ENCODE data around the gene C19orf12.
"Not testable (repeated sequence)": the region's sequence is repeated elsewhere in the genome, so short reads cannot be mapped to it uniquely, and the experiment has no call there.

Gene C19orf12

DNA sequence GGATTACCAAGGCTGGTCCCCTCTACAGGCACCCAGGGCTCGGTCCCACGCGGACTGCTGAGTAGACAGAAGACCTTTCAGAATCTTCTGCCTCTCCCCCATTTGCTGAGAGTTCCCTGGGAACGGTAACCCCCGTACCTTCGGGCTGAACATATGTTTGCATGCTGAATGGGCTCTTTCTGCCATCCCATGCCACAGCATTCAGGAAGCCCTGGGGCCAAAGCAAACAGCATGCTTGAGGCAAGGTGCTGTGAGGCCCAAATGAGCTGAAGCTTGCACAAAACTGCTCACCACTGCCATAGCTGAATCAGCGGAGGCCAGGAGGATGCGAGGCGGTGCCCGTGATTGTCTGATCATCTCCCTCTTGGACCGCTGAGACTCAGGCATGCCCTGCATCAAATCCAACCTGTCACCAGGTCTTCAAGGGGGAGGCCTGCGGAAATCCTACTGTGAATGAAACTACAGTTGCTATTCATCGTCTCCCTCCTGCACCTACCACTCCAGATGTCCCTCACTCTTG, 16.3 kb upstream of the C19orf12 start:
- DNase-seq (ENCODE audit: low read depth in 2 of 2), result no peak

DNA sequence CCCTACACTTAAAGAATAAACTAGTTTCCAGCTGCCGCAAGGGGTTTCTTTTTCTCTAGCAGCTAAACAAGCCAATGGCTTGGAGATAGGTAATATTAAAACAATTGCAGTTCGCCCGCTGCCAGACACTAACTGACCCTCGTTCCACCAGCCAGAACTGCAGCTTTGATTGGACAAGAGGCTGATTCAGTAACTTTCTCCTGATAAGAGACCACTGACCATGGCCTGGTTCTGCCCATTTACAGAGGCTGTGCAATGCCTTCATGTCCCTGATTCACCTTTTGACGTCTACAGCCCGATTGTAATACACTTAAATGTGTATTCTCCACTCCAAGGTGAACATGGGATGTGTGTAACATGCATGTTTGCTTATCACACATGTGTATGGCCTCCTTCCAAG, 12.8 kb upstream of the C19orf12 start:
- no peak for DNase-seq (ENCODE audit: low read depth in 2 of 2)

DNA sequence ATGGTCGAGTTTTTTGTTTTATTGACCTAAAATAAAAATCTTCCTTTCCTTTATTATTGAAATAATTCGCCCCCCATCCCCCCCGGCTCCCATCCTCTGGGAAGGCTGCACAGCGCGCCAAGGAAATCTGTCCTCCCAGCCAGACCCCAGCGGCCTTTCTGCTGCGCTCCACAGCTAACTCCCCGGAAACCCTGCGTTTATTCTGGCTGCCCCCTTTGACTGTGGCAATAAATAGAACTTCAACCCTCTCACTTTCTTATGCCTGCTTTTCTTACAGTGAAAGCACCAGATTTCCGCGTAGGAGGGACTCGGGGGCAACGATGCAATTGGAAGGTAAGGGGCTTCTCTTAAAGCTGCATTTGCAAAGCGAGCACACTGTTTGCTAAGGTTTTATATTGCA, 9.7 kb upstream of the C19orf12 start:
- no peak for DNase-seq (ENCODE audit: low read depth in 2 of 2)

DNA sequence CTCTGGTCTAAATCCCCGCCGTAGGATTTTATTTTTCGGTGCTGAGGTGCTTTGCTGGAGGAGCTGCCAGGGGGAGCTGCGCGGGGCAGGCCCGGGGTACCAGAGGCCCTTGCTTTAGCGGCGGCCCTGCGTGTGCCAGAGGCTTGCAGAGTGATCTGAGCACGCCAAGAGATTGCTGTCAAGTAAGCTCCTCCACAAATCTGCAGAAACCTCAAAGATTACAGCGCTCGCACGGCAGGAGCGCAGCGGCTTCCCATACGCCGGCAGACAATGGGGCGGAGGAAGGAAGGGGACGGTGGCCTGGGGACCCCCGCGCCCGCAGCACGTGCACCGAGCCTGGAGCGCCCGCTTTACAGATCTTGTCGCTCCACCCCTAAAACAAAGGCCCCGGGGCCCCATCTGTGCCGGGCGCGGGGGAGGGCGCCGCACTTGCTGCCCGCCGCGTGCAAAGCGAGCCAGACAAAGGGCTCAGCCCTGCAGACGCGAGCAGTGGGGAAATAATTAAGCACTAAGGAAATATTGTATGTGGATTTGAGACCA, 9.1 kb upstream of the C19orf12 start:
- DNase-seq (ENCODE audit: low read depth in 2 of 2), result no peak

DNA sequence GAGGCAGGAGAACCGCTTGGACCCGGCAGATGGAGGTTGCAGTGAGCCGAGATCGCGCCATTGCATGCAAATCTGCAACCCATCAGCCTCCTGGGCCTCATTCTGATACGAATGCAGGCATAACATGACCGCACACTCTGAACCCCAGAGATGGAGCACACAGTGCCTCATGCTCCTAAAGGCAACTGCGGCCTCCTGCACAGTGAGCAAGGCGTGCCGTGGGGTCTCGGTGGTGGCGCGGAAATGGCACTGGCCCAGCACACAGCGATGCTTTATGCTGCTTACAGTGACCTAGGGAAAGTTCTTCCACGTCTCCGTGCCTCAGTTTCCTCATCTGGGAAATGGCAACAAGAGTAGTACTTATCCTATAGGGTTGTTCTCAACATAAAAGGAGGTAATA, 2.0 kb upstream of the C19orf12 start:
- no peak for DNase-seq (ENCODE audit: low read depth in 2 of 2)

DNA sequence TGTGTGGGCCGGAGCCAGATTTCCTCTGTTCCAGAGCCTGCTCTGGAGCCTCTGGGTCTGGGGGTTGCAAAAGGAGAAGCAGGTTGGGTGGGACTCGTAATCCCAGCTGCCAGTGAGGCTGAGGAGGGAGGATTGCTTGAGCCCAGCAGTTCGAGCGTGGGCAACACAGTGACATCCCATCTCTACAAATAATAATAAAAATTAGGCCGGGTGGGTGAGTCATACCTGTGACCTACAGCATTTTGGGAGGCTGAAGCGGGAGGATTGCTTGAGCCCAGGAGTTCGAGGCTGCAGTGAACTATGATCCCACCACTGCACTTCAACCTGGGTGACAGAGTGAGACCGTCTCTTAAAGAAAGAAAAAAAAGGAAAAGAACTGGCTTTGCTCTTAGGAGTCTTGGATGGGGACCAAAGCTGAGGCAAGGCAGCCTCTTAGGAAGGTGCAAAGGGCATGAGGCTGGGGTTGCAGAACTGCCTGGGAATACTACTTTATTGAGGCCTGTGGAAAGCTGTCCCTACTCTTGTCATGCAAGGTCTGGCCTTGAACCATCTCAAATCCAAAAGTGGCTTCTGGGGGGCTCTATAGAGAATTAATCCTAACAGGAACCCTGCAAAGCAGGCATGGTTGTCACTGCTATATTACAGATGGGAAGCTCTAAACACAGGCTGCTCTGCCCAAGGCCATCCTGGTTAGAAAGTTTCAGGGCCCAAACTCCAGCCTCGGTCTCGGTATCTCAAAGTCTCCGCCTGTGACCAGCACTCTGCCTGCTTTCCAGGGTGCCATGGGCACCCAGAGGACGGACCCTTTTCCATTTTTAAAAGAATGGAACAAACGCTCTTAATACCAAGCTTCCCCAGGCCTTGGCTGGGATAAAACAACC, 880 bp upstream of the C19orf12 start:
- no peak for DNase-seq (ENCODE audit: low read depth in 2 of 2)

DNA sequence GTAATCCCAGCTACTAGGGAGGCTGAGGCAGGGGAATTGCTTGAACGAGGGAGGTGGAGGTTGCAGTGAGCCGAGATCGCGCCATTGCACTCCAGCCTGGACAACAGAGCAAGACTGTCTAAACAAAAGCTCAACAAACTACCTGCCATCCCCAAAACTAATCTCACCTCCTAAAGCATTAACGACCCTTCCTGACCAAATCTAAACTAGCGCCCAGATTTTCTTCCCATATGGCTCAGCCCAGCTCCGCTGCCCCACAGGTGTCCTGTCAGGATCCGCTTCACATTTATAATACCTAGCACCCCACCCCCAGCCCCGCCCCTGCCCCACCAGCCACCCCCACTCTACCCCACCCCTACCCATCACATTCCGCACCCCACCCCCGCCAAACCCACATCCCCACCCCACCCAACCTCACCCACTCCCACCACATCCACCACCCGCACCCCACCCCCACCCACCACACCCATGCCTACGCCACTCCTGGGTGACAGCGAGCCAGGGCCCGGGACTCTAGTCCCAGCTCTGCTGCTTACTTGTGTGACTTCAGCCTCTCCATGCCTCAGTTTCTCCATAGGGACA, 599 bp downstream of the C19orf12 start:
- no peak for DNase-seq (ENCODE audit: low read depth in 2 of 2)

DNA sequence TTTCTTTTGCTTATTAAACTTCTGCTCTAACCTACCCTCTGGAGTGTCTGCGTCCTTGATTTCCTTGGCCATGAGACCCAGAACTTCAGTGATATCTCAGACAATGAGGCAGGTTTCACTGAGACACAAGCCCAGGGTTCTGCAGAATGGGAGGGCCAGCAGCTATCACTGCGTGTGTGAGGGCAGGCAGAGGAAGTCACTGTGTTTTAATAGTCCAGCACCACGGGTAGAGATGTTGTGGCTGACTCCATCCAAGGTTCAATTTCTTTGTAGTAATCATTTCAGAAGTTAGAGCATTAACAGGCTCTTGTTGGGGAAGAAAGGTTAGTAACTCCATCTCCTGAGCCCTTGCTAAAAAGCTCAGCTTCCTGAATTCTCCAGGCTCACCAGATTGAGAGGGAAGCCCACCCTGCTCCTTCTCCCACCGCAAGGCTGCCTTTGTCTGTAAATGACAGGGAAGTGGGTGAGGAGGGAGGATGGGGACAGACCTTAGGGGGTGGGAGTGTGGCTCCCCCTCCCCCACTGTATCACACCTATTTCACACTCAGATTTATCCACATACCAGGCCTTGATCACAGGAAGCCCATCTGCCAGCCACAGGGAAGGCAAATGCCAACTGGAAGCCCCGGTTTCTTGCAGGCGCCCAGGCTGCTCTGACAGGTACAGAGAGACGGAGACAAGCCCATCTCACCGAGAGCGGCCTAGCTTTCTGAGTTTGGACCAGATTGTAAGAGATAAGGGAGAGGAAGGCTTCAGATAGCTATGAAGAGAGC, 2.1 kb downstream of the C19orf12 start:
- DNase-seq (ENCODE audit: low read depth in 2 of 2), result no peak

DNA sequence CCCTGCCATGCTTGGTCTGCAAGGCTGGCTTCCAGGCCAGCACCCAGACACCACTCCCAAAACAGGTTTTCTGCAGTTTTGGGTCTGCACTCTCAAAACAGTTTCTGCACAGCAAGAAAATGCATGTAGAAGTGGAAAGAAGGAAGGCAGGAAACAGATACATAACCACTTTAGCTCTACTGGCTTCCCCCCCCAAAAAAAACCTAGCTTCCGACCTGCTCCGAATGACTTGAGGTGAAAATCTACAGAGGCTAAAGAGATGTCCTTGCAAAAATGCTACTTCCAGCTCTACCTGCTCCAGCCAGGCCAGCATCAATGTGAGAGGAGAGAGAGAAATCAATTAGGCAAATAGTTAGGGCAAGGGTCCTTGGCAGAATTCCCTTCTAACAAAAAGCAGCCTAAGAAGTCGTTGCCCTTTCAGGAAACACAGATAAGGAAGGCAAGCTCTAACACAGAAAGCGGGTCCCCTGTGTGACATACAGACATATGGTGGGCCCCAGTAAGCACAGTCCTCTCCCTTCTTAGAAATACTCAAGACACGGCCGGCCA, 3.4 kb downstream of the C19orf12 start:
- DNase-seq (ENCODE audit: low read depth in 2 of 2), result no peak

DNA sequence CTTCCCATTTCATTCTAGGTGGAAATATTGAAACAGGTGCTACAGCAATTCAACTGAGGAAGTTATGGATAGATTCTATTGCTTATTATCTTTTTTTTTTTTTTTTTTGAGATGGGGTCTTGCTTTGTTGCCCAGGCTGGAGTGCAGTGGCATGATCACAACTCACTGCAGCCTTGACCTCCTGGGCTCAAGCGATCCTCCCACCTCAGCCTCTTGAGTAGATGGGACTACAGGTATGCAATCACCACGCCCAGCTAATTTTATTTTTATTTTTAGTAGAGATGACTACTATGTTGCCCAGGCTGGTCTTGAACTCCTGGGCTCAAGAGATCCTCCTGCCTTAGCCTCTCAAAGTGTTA, 5.6 kb downstream of the C19orf12 start:
- DNase-seq (ENCODE audit: low read depth in 2 of 2), result not testable (repeated sequence)

DNA sequence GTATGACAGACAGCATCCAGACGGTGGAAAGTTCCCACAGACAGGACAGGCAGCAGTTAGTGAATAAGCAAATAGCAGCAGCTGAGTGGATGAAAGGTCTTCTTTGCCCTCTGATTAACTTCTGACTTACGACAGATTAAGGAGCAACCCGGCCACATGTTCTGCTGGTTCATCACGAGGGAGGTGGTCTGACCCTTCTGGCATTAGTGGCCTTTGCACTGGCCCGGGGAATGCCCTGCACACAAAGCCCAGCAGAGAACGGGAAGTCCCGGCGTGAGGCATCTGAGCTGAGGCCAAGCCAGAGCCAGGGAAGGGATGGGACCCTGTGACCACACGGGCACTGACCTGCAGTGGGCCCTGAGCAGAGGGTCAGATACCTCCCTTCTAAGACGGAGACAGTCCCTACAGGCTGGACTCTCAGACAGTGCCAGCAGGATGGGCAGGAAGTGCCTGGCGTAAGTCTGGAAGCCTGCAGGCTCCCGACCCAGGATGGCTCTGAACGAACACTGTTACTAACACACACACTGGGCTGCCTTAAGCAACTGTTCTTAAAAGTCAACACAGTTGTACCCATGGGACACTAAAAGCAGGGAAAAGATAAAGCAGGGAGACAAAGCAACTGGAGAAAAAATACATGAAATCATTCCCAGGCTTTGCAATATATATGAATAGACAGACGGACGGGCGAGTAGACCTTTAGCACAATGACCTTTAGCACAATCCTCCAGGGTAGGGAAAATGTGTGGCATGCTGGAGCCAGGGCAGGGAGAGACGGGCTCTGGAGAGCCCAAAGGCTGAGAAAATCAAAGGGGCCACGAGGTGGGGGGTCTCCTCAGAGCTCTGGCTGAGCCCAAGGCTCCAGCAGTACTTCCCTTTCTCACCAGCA, 6.3 kb downstream of the C19orf12 start:
- no peak for DNase-seq (ENCODE audit: low read depth in 2 of 2)

DNA sequence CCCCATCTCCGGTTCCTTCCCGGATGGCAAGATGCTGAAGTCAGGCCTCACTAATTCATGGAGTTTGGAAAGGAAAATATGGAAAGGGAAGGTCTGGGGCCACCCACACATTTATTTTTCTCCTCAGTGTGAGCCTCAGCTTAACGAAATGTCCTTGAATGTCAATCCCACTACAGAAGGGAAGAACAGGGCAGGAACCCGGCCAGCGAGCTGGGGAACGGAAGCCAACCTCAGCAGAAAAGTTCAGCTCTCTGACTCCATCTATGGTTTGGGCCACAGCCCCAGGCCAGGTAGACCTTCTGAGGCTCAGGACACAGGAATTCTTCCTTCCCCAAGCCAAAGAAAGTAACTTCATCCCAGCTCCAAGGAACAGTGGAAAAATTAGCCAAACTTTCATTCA, 8.4 kb downstream of the C19orf12 start:
- DNase-seq (ENCODE audit: low read depth in 2 of 2), result no peak

DNA sequence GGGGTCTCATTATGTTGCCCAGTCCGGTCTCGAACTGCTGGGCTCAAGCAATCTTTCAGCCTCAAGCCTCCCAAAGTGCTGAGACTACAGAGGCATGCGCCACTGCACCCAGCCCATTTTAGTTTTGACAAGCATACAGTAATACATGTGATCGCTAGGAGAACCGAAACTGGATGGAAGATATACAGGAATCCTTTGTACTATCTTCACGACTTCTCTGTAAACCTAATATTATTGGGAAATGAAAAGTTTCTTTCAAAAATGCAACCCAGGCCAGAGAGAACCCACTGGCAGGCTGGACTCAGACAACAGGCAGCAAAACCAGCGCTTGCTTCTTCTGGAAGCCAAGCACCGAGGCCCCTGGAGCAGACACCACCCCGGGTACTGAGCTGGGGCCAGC, 9.4 kb downstream of the C19orf12 start:
- DNase-seq (ENCODE audit: low read depth in 2 of 2), result no peak

DNA sequence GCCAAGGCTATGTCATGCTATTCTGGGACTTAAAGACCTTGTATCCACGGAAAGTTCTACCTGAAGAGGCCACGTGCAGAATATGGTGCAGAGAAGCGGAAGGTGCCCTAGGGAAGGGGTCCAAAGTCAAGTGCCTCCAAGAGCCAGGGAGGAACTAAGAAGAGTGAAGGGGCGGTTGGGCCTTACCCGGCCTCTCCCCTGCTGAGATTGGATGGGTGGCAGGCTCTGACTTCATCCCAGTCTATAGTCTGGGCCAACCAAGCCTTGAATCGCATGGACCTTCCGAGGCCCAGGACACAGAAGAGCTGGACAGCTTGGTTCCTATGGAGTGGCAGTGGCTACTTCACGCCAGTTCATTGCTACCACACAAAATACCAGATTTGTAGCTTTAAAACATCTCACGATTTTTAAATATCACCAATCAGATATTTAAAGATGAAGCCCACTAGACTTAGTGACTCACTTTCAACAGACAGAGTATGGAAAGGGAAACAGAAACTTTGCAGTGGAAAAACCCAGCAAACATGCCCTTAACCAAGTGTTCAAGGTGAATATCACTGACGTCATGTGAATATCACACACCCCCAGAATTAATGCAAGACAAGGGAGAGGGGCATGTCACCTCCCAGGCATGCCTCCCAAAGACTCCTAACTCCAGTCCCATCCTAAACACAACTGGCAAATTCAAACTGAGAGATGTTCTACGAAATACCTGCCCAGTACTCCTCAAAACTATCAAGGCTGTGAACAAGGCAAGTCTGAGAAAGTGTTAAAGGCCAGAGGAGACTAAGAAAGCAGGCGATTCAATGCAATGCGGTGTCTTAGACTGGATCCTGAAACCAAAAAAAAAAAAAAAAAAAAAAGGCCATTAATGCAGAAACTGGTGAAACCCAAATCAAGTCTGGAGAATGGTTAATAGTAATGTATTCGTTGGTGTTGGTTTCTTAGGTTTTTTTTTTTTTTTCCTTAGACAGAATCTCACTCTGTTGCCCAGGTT, 10.2 kb downstream of the C19orf12 start:
- no peak for DNase-seq (ENCODE audit: low read depth in 2 of 2)

DNA sequence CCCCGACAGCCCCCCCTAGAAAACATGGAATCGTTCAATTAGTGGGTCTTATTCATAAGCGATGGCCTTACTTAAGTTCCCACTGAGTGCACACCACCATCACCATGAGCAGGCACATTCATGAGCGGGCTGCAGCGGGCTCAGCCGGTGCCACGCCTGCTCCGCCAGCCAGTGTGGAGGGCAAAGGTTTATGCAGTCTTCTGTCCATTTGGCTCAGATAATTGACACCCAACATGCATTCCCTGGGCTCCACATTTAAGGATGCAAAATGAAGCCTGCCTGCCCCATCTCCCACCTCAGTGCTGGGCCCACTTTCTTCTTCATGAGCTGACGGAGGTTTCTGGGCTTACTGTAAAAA, 12.1 kb downstream of the C19orf12 start:
- no peak for DNase-seq (ENCODE audit: low read depth in 2 of 2)

DNA sequence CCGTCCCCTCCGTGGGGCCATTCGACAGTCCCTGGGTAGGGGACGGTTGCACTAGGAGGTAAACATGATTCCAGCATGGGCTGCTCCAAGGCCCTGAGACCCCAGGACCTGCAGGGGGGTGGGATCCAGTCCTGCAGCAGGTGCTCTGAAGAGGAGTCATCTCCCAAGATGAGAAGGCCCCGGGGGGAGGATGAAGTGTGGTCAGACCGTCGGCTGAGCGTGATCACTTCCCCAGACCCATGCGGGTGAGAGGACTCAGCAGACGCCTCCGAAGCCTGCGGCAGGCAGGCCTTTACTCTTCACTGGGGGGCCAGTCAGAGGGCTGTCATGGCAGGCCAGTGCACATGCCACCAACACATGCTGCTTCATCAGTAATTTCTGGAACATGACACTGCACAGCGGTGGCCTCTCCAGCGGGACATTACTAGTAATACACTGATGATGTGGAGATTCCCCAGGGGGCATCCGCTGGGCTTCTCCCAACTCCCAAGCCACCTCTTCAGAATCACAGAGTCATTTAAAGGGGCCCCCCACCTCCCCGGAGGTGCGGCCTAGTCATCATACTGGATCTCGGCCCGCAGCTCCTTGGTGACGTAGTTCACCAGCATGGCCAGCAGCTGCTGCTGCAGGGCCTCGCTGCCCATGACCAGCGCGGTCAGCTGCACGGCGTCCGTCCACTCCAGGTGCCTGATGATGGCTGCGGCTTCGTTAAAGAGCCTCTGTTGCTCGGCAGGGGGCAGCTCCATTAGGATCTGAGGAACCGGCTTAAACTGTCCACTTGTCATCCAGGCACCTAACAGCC, 12.7 kb downstream of the C19orf12 start:
- DNase-seq (ENCODE audit: low read depth in 2 of 2), result no peak

DNA sequence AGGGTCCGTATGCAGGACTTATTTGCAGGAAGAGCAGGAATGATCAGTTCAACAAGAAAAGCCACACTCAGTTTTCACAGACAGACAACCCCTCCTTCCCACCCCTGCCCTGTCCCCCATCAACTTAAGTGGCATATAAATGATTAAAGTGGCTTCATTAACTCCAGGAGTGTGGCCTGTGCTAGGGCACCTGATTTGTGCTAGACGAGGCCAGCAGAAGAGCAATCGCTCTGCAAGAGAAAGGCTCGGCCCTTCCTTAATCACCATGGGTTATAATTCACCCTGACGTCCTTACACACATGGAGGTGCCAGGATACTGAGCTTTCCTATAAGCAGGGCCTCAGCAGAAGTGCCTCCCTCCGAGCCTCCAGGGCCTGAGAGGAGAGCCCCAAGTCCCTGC, 14.6 kb downstream of the C19orf12 start:
- no peak for DNase-seq (ENCODE audit: low read depth in 2 of 2)

DNA sequence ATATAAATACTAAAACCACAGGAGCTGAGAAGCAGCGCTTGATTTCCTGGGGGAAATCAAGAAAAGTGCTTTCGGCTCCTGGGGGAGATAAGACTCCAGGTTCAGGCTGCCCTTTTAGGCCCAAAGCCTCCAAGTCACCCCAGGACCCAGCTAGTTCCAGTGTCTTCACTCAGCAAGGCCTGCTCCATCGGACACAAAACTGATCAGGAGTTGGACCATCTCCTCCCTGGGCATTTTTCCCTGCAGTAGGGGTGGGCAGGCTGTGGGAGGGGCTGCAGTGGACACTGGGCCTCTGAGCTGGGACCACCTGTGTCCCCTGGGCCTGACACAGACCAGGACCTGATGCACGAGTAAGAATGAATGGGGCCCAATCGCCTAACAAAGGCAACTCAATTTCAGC, 15.2 kb downstream of the C19orf12 start:
- DNase-seq (ENCODE audit: low read depth in 2 of 2), result no peak
